GM12878 (cell line): ENCODE data around the gene SCN5A. TPM values are rescaled to one million over a fixed set of nuclear protein-coding genes. Genes with fewer than 3 reads are reported as not detected.

Experiments
- ATAC-seq: fragments of 200-7000 bp; cut with Tn5 transposase; 3 replicates; pipeline ENCODE4 v1.9.1; 2020; ENCODE audit warnings: mild to moderate bottlenecking, moderate library complexity
- BruUV-seq: library from RNA; stranded (reverse); fragments of 400-500 nt; replicated peaks from 2 replicates; lab custom pipeline; 2021; lab: Mats Ljungman, UMichigan
- CTCF ChIA-PET: fragments of 300-600 bp; sonication (Branson Sonifier 250); formaldehyde crosslinking; extraction: SDS; loops from one replicate; lab custom pipeline; 2021; ENCODE audit warnings: inconsistent platforms; lab: Yijun Ruan, JAX
- POLR2A ChIA-PET: fragments of 350-600 bp; formaldehyde crosslinking; extraction: SDS; loops from one replicate; lab custom pipeline; 2021; ENCODE audit warnings: inconsistent platforms; lab: Charles Lee
- RAD21 ChIA-PET: fragments of 300-600 bp; sonication (Branson Sonifier 250); formaldehyde crosslinking; loops from one replicate; lab custom pipeline; 2023; ENCODE audit warnings: antibody characterized with exemption; ENCODE audit not compliant: unreplicated experiment; lab: Charles Lee
- SMC1A ChIA-PET: fragments of 300-600 bp; sonication (Branson Sonifier 250); formaldehyde crosslinking; loops from one replicate; lab custom pipeline; 2023; ENCODE audit not compliant: unreplicated experiment, uncharacterized antibody; lab: Charles Lee
- DNase-seq: peaks from one replicate; pipeline ENCODE4 v3.0.0-alpha.2; 2011; ENCODE audit warnings: low read depth, low spot score
- FAIRE-seq: peaks from 3 replicates; lab custom pipeline; 2011; peaks lifted over from hg19 to GRCh38; lab: Jason Lieb, UNC
- H2AFZ ChIP-seq: 2 replicates; pipeline ENCODE4 v1.6.0; 2011; ENCODE audit warnings: low read depth, low read length, control low read depth; ENCODE audit not compliant: control insufficient read depth
- H3K27ac ChIP-seq: 2 replicates; pipeline ENCODE4 v1.5.1; 2011; ENCODE audit warnings: control low read depth; ENCODE audit not compliant: control insufficient read depth, insufficient read depth
- H3K27me3 ChIP-seq, 2 experiments: replicated peaks in 1 of 2; 2 replicates each; pipeline versions ENCODE4 v1.6.0 to v1.6.1; 2011; ENCODE audit warnings: low read length in 1 of 2; ENCODE audit not compliant: control insufficient read depth in 2 of 2, insufficient read depth in 2 of 2
- H3K36me3 ChIP-seq, 2 experiments: 2 replicates each; pipeline ENCODE4 v1.5.1; 2011; ENCODE audit warnings: low read length in 1 of 2; ENCODE audit not compliant: control insufficient read depth in 2 of 2, insufficient read depth in 2 of 2
- H3K4me1 ChIP-seq: 2 replicates; pipeline ENCODE4 v1.6.1; 2011; ENCODE audit warnings: mild to moderate bottlenecking, low read length, moderate library complexity, mixed read lengths; ENCODE audit not compliant: control insufficient read depth, insufficient read depth
- H3K4me2 ChIP-seq: 2 replicates; pipeline ENCODE4 v1.6.0; 2011; ENCODE audit warnings: control low read depth; ENCODE audit not compliant: control insufficient read depth, insufficient read depth
- H3K4me3 ChIP-seq: fragments of 200-600 bp; sonication (generic); 2 replicates; pipeline ENCODE4 v1.5.1; 2016
- H3K79me2 ChIP-seq: 2 replicates; pipeline ENCODE4 v1.6.0; 2011; ENCODE audit warnings: low read length; ENCODE audit not compliant: control insufficient read depth, insufficient read depth
- H3K9ac ChIP-seq: 2 replicates; pipeline ENCODE4 v1.8.0; 2011; ENCODE audit warnings: low read length, control low read depth, mixed read lengths; ENCODE audit not compliant: control insufficient read depth, insufficient read depth
- H3K9me3 ChIP-seq: replicated peaks from 3 replicates; pipeline ENCODE4 v1.5.1; 2011; ENCODE audit warnings: mild to moderate bottlenecking, low read length; ENCODE audit not compliant: control insufficient read depth, insufficient read depth
- H4K20me1 ChIP-seq: 2 replicates; pipeline ENCODE4 v1.6.0; 2011; ENCODE audit not compliant: control insufficient read depth, insufficient read depth
- CBX3 ChIP-seq: fragments of 200-600 bp; sonication (generic); IDR thresholded peaks from 2 replicates; pipeline ENCODE4 v1.6.1; 2016; ENCODE audit warnings: low read depth, borderline replicate concordance
- HDAC6 ChIP-seq: fragments of 200-600 bp; sonication (generic); IDR thresholded peaks from one replicate; pipeline ENCODE4 v1.8.0; 2017; ENCODE audit warnings: antibody characterized with exemption; ENCODE audit not compliant: unreplicated experiment
- MEF2A ChIP-seq: IDR thresholded peaks from 2 replicates; pipeline ENCODE4 v1.6.1; 2011; ENCODE audit warnings: low read depth, mild to moderate bottlenecking, low read length, moderate library complexity; ENCODE audit not compliant: insufficient read depth
- MYB ChIP-seq: fragments of 150-350 bp; IDR thresholded peaks from 2 replicates; pipeline ENCODE4 v1.6.1; 2014; ENCODE audit warnings: mild to moderate bottlenecking, low read depth, low read length, borderline replicate concordance
- RFX5 ChIP-seq: IDR thresholded peaks from 2 replicates; pipeline ENCODE4 v1.6.1; 2011; ENCODE audit warnings: low read depth, low read length, improper control_type of control experiment
- SMC3 ChIP-seq: IDR thresholded peaks from 2 replicates; pipeline ENCODE4 v1.6.1; 2011; ENCODE audit warnings: low read length, improper control_type of control experiment, borderline replicate concordance
- STAT3 ChIP-seq: IDR thresholded peaks from 2 replicates; pipeline ENCODE4 v1.6.1; 2011; ENCODE audit warnings: low read depth, low read length, improper control_type of control experiment
- WGBS: methylation state at CpG from one replicate; pipeline ENCODE4 v1.1.6; 2016; ENCODE audit warnings: low lambda C conversion rate; ENCODE audit not compliant: insufficient replicate concordance, insufficient coverage; ENCODE audit errors: missing lambda C conversion rate; 5-methylcytosine and 5-hydroxymethylcytosine counted together
- in situ Hi-C: fragments of 300-500 bp; cut with MboI; formaldehyde crosslinking; loops from 9 replicates; pipeline ENCODE4 v1.14.3; 2018; ENCODE audit warnings: mixed read lengths
- intact Hi-C: fragments of 100-400 bp; cut with micrococcal nuclease; formaldehyde crosslinking; loops from one replicate; pipeline ENCODE4 v1.14.2; 2022; ENCODE audit not compliant: unreplicated experiment
- polyA plus RNA-seq, 11 experiments: library from polyadenylated mRNA; depleted of rRNA in 4 of 11; unstranded in 6 of 11; stranded (reverse) in 5 of 11; fragments of >200 nt; fragmentation: Nextera tagmentation in 4 of 11; fragmentation: Illumina TruSeq in 1 of 11; extraction: Ambion mirVana in 4 of 11; extraction: Trizol in 1 of 11; gene quantifications; 1 replicate in 1 of 11; 2 replicates in 10 of 11; pipeline versions ENCODE4 v1.2.1 to v1.2.3, GENCODE V29; 2011 to 2016; ENCODE audit warnings: inconsistent platforms in 2 of 11, missing spikeins in 2 of 11, low read depth in 1 of 11
- total RNA-seq, 4 experiments: library from RNA; depleted of rRNA in 3 of 4; stranded (reverse); fragments of >200 nt in 3 of 4; fragmentation: Illumina TruSeq in 1 of 4; extraction: Trizol in 1 of 4; gene quantifications; 2 replicates each; pipeline versions ENCODE4 v1.2.1 to v1.2.3, GENCODE V29; 2013 to 2021
- TF ChIP-seq, protein P1 (sequence below): fragments of 450-650 bp; IDR thresholded peaks from 2 replicates; pipeline ENCODE4 v1.6.1; 2017; ENCODE audit warnings: borderline replicate concordance
- TF ChIP-seq, protein P2 (sequence below): IDR thresholded peaks from 2 replicates; pipeline ENCODE4 v1.6.1; 2011; ENCODE audit warnings: low read depth, mild to moderate bottlenecking, low read length, moderate library complexity, borderline replicate concordance; ENCODE audit errors: extremely low read depth

The SCN5A gene
- total and polyA plus RNA-seq, 10 of the 15 experiments (the other 5 are each of a cell fraction or from before 2014, with no cell fraction given), result not detected

DNA sequence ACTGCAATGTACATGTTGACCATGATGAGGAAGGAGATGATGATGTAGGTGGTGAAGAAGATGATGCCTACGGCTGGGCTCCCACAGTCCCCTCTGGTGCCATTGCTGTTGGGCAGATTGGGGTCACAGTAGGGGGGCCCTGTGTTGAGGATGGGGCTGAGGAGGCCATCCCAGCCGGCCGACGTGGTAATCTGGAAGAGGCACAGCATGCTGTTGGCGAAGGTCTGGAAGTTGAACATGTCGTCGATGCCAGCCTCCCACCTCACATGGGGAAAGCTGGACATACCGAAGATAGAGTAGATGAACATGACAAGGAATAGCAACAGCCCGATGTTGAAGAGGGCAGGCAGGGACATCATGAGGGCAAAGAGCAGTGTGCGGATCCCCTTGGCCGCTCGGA, 48.6 kb upstream of the SCN5A start (continued):
- no peak for TF ChIP-seq MEF2A
- TF ChIP-seq, protein P1, sequence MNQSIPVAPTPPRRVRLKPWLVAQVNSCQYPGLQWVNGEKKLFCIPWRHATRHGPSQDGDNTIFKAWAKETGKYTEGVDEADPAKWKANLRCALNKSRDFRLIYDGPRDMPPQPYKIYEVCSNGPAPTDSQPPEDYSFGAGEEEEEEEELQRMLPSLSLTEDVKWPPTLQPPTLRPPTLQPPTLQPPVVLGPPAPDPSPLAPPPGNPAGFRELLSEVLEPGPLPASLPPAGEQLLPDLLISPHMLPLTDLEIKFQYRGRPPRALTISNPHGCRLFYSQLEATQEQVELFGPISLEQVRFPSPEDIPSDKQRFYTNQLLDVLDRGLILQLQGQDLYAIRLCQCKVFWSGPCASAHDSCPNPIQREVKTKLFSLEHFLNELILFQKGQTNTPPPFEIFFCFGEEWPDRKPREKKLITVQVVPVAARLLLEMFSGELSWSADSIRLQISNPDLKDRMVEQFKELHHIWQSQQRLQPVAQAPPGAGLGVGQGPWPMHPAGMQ, result no peak
- TF ChIP-seq STAT3, result no peak
- no peak for TF ChIP-seq SMC3
- TF ChIP-seq, all 136 proteins: peak for 0

DNA sequence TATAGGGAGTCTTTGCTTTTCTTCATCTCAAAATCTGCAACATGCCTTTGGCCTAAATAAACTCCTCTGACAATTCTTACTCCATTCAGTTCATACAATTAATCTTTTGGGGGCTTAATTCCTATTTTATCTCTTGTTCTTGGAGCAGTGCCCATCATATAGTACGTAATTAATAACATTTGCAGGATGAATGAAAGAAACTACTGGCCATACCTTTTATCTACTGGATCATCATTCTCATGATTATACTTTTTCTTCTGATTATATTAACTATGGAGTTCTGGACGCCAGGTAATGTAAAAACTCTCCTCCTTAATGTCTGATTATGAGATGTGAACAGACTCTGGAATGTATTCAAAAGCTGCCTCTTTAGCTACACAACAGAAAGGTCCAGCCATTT, 46.5 kb upstream of the SCN5A start:
- ChIA-PET RAD21 (no interaction called here), CTCF (no interaction called here), SMC1A (no interaction called here), POLR2A (no interaction called here)
- Histone ChIP-seq H3K4me2 (no peak overlapping the region), H3K4me1 (no peaks in the 10 kb centered on the region), H2AFZ (no peak overlapping the region), H3K4me3 (no peak overlapping the region), H3K9me3 (no peaks in the 10 kb centered on the region), H3K27ac (no peak overlapping the region), H3K27me3 (no peaks in the 10 kb centered on the region; a peak in 1 of 4 replicates), H4K20me1 (no peaks in the 10 kb centered on the region), H3K79me2 (no peaks in the 10 kb centered on the region), H3K9ac (no peak overlapping the region), H3K36me3 (no peaks in the 10 kb centered on the region)
- intact Hi-C loops, result no loop called here
- no peak for DNase-seq
- no TSS peak for BruUV-seq
- in situ Hi-C loops, result no loop called here
- FAIRE-seq, result no peak
- ATAC-seq, result no peak
- TF ChIP-seq RFX5 (no peak), MYB (no peak), STAT3 (no peak), CBX3 (no peak), HDAC6 (no peak)
- TF ChIP-seq, protein P2, sequence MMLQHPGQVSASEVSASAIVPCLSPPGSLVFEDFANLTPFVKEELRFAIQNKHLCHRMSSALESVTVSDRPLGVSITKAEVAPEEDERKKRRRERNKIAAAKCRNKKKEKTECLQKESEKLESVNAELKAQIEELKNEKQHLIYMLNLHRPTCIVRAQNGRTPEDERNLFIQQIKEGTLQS, result no peak
- WGBS, result 6% methylated on average over 2 of the region's 2 CpGs
